AG09309 (cell line): Measurements from ENCODE around the gene TBC1D4.
"Not testable (repeated sequence)": the region's sequence is repeated elsewhere in the genome, so short reads cannot be mapped to it uniquely, and the experiment has no call there.

Experiments used
- DNase-seq: peaks from one replicate; pipeline ENCODE4 v3.0.0-alpha.2; 2010; ENCODE audit warnings: low read depth
- H3K4me3 ChIP-seq: 2 replicates; pipeline ENCODE4 v1.5.1; 2011; ENCODE audit warnings: mild to moderate bottlenecking, low read depth, low read length, moderate library complexity; ENCODE audit not compliant: control insufficient read depth
- TF ChIP-seq, protein P1 (sequence below): IDR thresholded peaks from 2 replicates; pipeline ENCODE4 v1.5.1; 2011; ENCODE audit warnings: mild to moderate bottlenecking, low read depth, low read length, inconsistent platforms; ENCODE audit not compliant: insufficient read depth, control insufficient read depth; ENCODE audit errors: missing control alignments

TBC1D4 gene

DNA sequence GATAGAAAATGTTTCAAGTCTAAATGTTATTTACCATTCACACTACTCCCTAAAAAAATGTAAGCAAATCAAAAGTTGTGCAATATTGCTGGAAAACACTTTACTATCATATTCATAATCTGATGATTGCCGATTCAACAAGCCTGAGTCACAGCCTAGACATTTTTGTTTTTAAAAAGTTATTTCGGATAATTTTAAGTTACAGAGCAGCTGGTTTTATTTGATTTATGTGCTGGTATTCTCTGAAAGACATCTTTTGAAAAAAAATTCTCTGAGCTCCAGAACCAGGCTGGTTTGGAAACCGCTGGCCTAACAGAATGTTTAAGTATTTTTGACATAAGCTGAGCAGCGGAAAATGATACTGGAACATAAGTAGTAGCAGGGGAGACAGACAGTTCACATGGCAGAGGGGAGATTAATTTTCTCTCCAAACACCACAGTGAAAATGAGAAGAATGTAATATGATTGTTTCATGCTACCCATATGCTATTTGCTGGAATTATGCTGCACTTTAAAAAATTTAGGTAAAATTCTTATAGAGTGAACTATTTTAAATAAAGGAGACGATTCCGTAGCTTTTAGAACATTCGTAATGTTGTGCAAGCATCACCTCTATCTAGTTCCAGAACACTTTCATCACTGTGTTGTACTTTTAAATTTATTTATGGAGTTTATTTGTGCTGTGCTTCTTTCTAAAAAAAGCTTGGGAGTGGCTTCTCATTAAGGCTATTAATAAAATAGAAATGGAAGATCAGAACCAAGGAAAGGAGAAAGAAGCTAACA, 36.1 kb downstream of the TBC1D4 start:
- no peak overlapping the region for H3K4me3 ChIP-seq
- TF ChIP-seq, protein P1, sequence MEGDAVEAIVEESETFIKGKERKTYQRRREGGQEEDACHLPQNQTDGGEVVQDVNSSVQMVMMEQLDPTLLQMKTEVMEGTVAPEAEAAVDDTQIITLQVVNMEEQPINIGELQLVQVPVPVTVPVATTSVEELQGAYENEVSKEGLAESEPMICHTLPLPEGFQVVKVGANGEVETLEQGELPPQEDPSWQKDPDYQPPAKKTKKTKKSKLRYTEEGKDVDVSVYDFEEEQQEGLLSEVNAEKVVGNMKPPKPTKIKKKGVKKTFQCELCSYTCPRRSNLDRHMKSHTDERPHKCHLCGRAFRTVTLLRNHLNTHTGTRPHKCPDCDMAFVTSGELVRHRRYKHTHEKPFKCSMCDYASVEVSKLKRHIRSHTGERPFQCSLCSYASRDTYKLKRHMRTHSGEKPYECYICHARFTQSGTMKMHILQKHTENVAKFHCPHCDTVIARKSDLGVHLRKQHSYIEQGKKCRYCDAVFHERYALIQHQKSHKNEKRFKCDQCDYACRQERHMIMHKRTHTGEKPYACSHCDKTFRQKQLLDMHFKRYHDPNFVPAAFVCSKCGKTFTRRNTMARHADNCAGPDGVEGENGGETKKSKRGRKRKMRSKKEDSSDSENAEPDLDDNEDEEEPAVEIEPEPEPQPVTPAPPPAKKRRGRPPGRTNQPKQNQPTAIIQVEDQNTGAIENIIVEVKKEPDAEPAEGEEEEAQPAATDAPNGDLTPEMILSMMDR: no peak
- DNase-seq: no peak

DNA sequence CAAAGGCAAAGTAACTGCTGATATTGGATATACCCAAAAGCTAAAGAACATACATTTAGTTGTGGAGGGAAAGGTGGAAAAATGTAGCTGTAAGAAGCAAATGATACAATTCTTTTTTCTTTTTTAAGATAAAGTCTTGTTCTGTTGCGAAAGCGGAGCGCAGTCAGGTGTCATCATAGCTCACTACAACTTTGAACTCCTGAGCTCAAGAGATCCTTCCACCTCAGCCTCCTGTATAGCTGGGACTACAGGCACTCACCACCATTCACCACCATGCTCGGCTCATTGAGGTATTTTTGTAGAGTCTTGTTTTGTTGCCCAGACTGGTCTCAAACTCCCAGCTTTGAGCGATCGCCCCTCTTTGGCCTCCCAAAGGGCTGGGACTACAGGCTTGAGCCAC, 38.0 kb downstream of the TBC1D4 start:
- TF ChIP-seq, protein P1: no peak
- H3K4me3 ChIP-seq: no peak overlapping the region
- DNase-seq: no peak

DNA sequence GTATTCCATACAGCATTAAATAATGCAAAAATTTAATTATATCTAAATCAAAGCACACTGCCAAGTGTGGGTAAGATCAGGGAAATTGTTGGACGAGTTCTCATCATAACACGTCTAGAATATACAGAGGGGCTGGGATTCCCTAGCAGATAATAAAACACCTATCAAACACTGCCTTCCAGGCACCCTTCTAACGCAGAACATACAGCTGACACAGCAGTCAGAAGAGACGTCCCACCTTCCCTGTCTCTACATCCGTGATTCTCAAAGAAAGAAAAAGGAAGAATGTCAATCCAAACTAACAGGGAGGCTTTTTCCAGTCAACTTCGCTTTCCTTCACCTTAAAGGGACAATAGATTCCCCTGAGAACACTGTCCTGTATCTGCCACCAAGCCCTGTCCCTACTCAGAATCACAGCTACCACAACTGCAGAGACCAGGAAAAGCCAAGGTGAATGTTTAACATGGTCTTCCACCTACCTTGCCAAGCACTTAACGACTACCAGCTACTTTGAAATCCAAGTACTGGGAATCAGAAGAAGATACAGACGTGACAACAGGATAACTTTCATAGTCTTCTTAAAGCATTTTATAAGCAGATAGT, 38.5 kb downstream of the TBC1D4 start:
- TF ChIP-seq, protein P1: no peak
- DNase-seq: no peak
- no peak overlapping the region for H3K4me3 ChIP-seq

GRCh38 chr13:75442736-75443234, 39.2 kb downstream of the TBC1D4 start:
- TF ChIP-seq, protein P1: no peak
- H3K4me3 ChIP-seq: no peak overlapping the region
- DNase-seq: no peak

DNA sequence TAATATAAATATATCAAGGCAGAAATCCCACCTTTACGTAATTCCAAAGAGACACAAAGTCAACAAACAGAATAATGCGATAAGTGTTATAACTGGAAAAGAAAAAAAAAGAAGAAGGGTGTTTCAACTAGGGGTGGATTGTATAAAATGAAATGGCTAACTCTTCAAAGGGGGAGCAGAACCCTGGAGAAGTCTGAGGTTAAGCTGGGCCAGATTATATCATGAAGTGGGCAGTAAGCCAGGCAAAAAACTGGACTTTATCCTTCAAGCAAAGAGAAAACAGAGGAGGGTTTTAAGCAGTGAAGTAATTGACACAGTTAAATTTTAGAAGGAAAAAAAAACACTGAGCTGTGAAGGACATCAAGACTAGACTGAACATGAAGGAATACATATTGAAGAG, 41.9 kb downstream of the TBC1D4 start:
- TF ChIP-seq, protein P1: no peak
- DNase-seq: no peak
- no peak overlapping the region for H3K4me3 ChIP-seq

DNA sequence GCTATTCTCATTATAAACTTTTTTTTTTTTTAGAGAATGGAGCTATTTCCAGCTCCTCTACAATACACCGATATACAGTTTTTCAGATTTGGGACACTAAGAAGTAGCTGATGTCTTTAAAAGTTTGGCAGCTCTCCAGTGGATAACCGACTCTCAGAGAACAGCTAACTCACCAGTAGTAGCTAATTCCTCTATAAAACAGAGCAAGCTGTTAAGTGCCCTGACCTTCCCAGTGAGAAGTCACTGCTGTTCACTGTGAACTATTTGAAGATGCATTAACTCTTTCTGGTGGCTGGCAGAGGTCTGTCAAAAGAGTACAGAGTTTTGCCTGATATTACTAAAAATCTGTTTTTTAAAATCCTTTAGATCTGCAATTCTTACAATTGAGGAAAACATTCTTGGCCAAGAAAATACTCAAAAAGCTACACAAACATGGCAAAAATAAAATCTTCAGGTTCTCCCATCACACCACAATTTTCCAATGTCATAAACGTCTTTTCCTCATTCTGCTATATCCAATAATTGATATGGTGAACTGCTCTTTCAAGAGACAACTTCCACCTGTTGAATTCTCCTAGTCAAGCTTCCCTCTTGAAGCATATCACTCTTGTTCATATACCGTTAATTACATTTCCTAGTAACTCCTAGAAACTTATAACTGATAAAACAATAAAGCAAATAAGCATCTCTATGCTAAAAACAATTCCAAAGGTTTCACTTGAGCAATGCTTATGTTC, 44.2 kb downstream of the TBC1D4 start:
- H3K4me3 ChIP-seq: no peak overlapping the region
- DNase-seq: no peak
- TF ChIP-seq, protein P1: no peak

- not testable (repeated sequence) for H3K4me3 ChIP-seq, DNase-seq
Observed at GRCh38 chr13:75434126-75434525, 47.8 kb downstream of the TBC1D4 start.
